NB4 (cell line): ENCODE measurements around the gene MFN2.

Experiments
- CTCF ChIP-seq: IDR thresholded peaks from one replicate; pipeline ENCODE4 v1.5.1; 2012; ENCODE audit warnings: low read depth, low read length
- MYC ChIP-seq: IDR thresholded peaks from 2 replicates; pipeline ENCODE4 v1.6.1; 2011; ENCODE audit warnings: low read depth, low read length
- POLR2A ChIP-seq: IDR thresholded peaks from 2 replicates; pipeline ENCODE4 v1.6.1; 2011; ENCODE audit warnings: mild to moderate bottlenecking; ENCODE audit not compliant: insufficient read length; ENCODE audit errors: extremely low read depth
- TF ChIP-seq, protein P1 (sequence below): IDR thresholded peaks from 2 replicates; pipeline ENCODE4 v1.6.1; 2011; ENCODE audit warnings: low read depth, low read length

DNA sequence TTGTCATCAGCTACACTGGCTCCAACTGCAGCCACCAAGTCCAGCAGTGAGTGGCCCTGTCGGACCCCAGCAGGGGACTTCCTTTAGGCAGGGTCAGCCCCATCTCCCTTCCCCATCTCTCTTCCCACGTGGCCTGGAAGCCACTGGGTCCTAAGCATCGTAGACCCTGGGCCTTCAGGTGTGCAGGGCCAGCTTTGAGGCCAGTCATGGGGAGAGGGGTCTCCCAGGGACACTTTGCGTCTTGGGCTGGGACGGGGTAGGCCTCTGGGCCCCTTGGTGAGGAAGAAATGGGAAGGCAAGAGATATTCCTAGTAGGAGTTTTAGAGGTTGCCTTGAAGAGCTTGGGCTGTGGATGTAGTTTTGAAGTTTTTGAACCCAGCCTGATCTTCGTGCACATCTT lies 27.0 kb downstream of the MFN2 start:
- TF ChIP-seq CTCF (no peak), POLR2A (no peak), MYC (no peak)
- TF ChIP-seq, protein P1, sequence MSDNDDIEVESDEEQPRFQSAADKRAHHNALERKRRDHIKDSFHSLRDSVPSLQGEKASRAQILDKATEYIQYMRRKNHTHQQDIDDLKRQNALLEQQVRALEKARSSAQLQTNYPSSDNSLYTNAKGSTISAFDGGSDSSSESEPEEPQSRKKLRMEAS, result no peak
